IMR-90 (cell line): ENCODE measurements around the gene SLC9A9. TPM values are rescaled to one million over a fixed set of nuclear protein-coding genes. Genes with fewer than 3 reads are reported as not detected.

Experiments used
- ATAC-seq: fragments of 200-7000 bp; cut with Tn5 transposase; 2 replicates; pipeline ENCODE4 v1.9.1; 2020; ENCODE audit warnings: low read depth, mild to moderate bottlenecking, moderate library complexity
- BruUV-seq: library from RNA; stranded (reverse); fragments of 400-500 nt; replicated peaks from 2 replicates; lab custom pipeline; 2021; lab: Mats Ljungman, UMichigan
- CTCF ChIA-PET: fragments of 300-600 bp; formaldehyde crosslinking; extraction: SDS; loops from one replicate; lab custom pipeline; 2021; ENCODE audit warnings: antibody characterized with exemption; lab: Yijun Ruan, JAX
- POLR2A ChIA-PET: fragments of 300-600 bp; sonication (Branson Sonifier 250); formaldehyde crosslinking; loops from one replicate; lab custom pipeline; 2022; ENCODE audit warnings: antibody characterized with exemption; ENCODE audit not compliant: unreplicated experiment; lab: Charles Lee
- DNase-seq: peaks from one replicate; pipeline ENCODE4 v3.0.0; 2013
- H2AFZ ChIP-seq: replicated peaks from 2 replicates; pipeline ENCODE3; 2013; ENCODE audit warnings: low read length, mild to moderate bottlenecking; ENCODE audit not compliant: poor library complexity
- H2AK5ac ChIP-seq: 2 replicates; pipeline ENCODE4 v1.6.1; 2013; ENCODE audit warnings: low read depth, low read length, inconsistent platforms
- H2AK9ac ChIP-seq: replicated peaks from 2 replicates; pipeline ENCODE3; 2013; ENCODE audit warnings: mild to moderate bottlenecking, low read depth, low read length, moderate library complexity; ENCODE audit not compliant: poor library complexity
- H2BK120ac ChIP-seq: 2 replicates; pipeline ENCODE4 v1.6.1; 2013; ENCODE audit warnings: low read depth, low read length, inconsistent platforms
- H2BK15ac ChIP-seq: 3 replicates; pipeline ENCODE4 v1.6.1; 2013; ENCODE audit warnings: low read depth, low read length, inconsistent platforms
- H2BK20ac ChIP-seq: 2 replicates; pipeline ENCODE4 v1.6.1; 2013; ENCODE audit warnings: low read depth, mild to moderate bottlenecking, inconsistent platforms, low read length, moderate library complexity
- H2BK5ac ChIP-seq: 2 replicates; pipeline ENCODE4 v1.6.1; 2013; ENCODE audit warnings: mild to moderate bottlenecking, low read depth, low read length, inconsistent platforms; ENCODE audit not compliant: poor library complexity, severe bottlenecking
- H3K14ac ChIP-seq: replicated peaks from 2 replicates; pipeline ENCODE4 v1.6.1; 2013; ENCODE audit warnings: low read depth, low read length, inconsistent platforms
- H3K18ac ChIP-seq: 2 replicates; pipeline ENCODE4 v1.6.1; 2013; ENCODE audit warnings: low read depth, low read length, control low read depth
- H3K23ac ChIP-seq: 2 replicates; pipeline ENCODE4 v1.6.1; 2013; ENCODE audit warnings: low read depth, low read length, inconsistent platforms
- H3K27ac ChIP-seq: 2 replicates; pipeline ENCODE4 v1.5.1; 2013; ENCODE audit warnings: mild to moderate bottlenecking, control low read depth, low read length; ENCODE audit not compliant: insufficient read depth
- H3K27me3 ChIP-seq: 2 replicates; pipeline ENCODE4 v1.6.1; 2013; ENCODE audit warnings: low read length; ENCODE audit not compliant: control insufficient read depth, insufficient read depth
- H3K36me3 ChIP-seq: 2 replicates; pipeline ENCODE4 v1.6.1; 2013; ENCODE audit warnings: low read length, mixed read lengths; ENCODE audit not compliant: control insufficient read depth, insufficient read depth
- H3K4ac ChIP-seq: 2 replicates; pipeline ENCODE4 v1.6.1; 2013; ENCODE audit warnings: low read depth, low read length, inconsistent platforms
- H3K4me1 ChIP-seq: 2 replicates; pipeline ENCODE4 v1.6.1; 2013; ENCODE audit warnings: low read length, mixed read lengths; ENCODE audit not compliant: control insufficient read depth, insufficient read depth
- H3K4me2 ChIP-seq: 2 replicates; pipeline ENCODE4 v1.6.1; 2013; ENCODE audit warnings: low read depth, mild to moderate bottlenecking, control low read depth, low read length, moderate library complexity
- H3K4me3 ChIP-seq: 2 replicates; pipeline ENCODE4 v1.5.1; 2013; ENCODE audit warnings: low read depth, mild to moderate bottlenecking, control low read depth, low read length, moderate library complexity; ENCODE audit not compliant: insufficient read depth
- H3K56ac ChIP-seq: 2 replicates; pipeline ENCODE4 v1.6.1; 2013; ENCODE audit warnings: low read length, inconsistent platforms; ENCODE audit not compliant: insufficient read depth; ENCODE audit errors: extremely low read depth
- H3K79me1 ChIP-seq, 2 experiments: 2 replicates each; pipeline ENCODE4 v1.6.1; 2013; ENCODE audit warnings: low read length in 2 of 2, inconsistent platforms in 1 of 2, low read depth in 1 of 2
- H3K9ac ChIP-seq: 2 replicates; pipeline ENCODE4 v1.6.1; 2013; ENCODE audit warnings: low read depth, low read length, control low read depth
- H3K9me1 ChIP-seq: 2 replicates; pipeline ENCODE4 v1.6.1; 2013; ENCODE audit warnings: low read length, inconsistent platforms; ENCODE audit not compliant: insufficient read depth
- H3K9me3 ChIP-seq: 2 replicates; pipeline ENCODE4 v1.6.1; 2013; ENCODE audit warnings: low read length; ENCODE audit not compliant: control insufficient read depth, insufficient read depth
- H4K20me1 ChIP-seq: 2 replicates; pipeline ENCODE4 v1.6.1; 2013; ENCODE audit warnings: low read length, inconsistent platforms; ENCODE audit not compliant: insufficient read depth
- H4K5ac ChIP-seq: 2 replicates; pipeline ENCODE4 v1.6.1; 2013; ENCODE audit warnings: mild to moderate bottlenecking, low read depth, low read length, control low read depth
- H4K8ac ChIP-seq, 2 experiments: 2 replicates each; pipeline ENCODE4 v1.6.1; 2013; ENCODE audit warnings: low read depth in 2 of 2, low read length in 2 of 2, control low read depth in 1 of 2, inconsistent platforms in 1 of 2
- H4K91ac ChIP-seq: 2 replicates; pipeline ENCODE4 v1.6.1; 2013; ENCODE audit warnings: low read depth, low read length, inconsistent platforms; ENCODE audit not compliant: insufficient read depth
- BHLHE40 ChIP-seq: fragments of 150-350 bp; IDR thresholded peaks from 2 replicates; pipeline ENCODE4 v1.6.1; 2016; ENCODE audit warnings: mild to moderate bottlenecking, low read depth, low read length
- CEBPB ChIP-seq: IDR thresholded peaks from 2 replicates; pipeline ENCODE4 v1.6.1; 2012; ENCODE audit warnings: low read depth, low read length, improper control_type of control experiment
- CHD1 ChIP-seq: IDR thresholded peaks from 2 replicates; pipeline ENCODE4 v1.6.1; 2012; ENCODE audit warnings: low read depth, low read length, improper control_type of control experiment
- FOS ChIP-seq: fragments of 150-350 bp; IDR thresholded peaks from 2 replicates; pipeline ENCODE4 v1.6.1; 2016; ENCODE audit warnings: low read depth, low read length
- MAFK ChIP-seq: IDR thresholded peaks from 2 replicates; pipeline ENCODE4 v1.6.1; 2012; ENCODE audit warnings: low read depth, low read length, improper control_type of control experiment
- MAZ ChIP-seq: IDR thresholded peaks from 2 replicates; pipeline ENCODE4 v1.6.1; 2012; ENCODE audit warnings: low read depth, mild to moderate bottlenecking, low read length, improper control_type of control experiment, moderate library complexity, borderline replicate concordance
- MXI1 ChIP-seq: IDR thresholded peaks from 2 replicates; pipeline ENCODE4 v1.6.1; 2012; ENCODE audit warnings: low read depth, mild to moderate bottlenecking, low read length, moderate library complexity, borderline replicate concordance
- NFE2L2 ChIP-seq: fragments of 150-350 bp; IDR thresholded peaks from 2 replicates; pipeline ENCODE4 v1.6.1; 2016; ENCODE audit warnings: low read depth, mild to moderate bottlenecking, low read length
- POLR2A ChIP-seq: IDR thresholded peaks from 2 replicates; pipeline ENCODE4 v1.6.1; 2012; ENCODE audit warnings: mild to moderate bottlenecking, low read depth, low read length
- RAD21 ChIP-seq: IDR thresholded peaks from 2 replicates; pipeline ENCODE4 v1.6.1; 2012; ENCODE audit warnings: low read length, improper control_type of control experiment
- RCOR1 ChIP-seq: IDR thresholded peaks from 2 replicates; pipeline ENCODE4 v1.6.1; 2012; ENCODE audit warnings: mild to moderate bottlenecking, low read length, improper control_type of control experiment; ENCODE audit not compliant: insufficient replicate concordance
- RFX5 ChIP-seq: IDR thresholded peaks from 2 replicates; pipeline ENCODE4 v1.8.0; 2012; ENCODE audit warnings: low read depth, mild to moderate bottlenecking, low read length, moderate library complexity
- SMC3 ChIP-seq: fragments of 150-350 bp; IDR thresholded peaks from 2 replicates; pipeline ENCODE4 v1.6.1; 2016; ENCODE audit warnings: low read depth, mild to moderate bottlenecking, antibody characterized with exemption, low read length, moderate library complexity
- WGBS, 2 experiments: methylation state at CpG; one replicate each; pipeline versions ENCODE4 v1.1.5 to v1.1.7; 2013; ENCODE audit warnings: missing lambda C conversion rate in 2 of 2; ENCODE audit not compliant: insufficient read length in 1 of 2; ENCODE audit errors: extremely low coverage in 2 of 2; 5-methylcytosine and 5-hydroxymethylcytosine counted together
- dilution Hi-C: fragments of 300-500 bp; cut with HindIII; formaldehyde crosslinking; loops from one replicate; pipeline ENCODE4 v1.14.3; 2018; ENCODE audit warnings: low sequenced_read_pairs; ENCODE audit not compliant: unreplicated experiment
- in situ Hi-C: fragments of 300-500 bp; cut with MboI; formaldehyde crosslinking; loops from 3 replicates; pipeline ENCODE4 v1.14.3; 2019; ENCODE audit warnings: low sequenced_read_pairs, inconsistent platforms, mixed read lengths
- intact Hi-C: fragments of 100-400 bp; cut with micrococcal nuclease; formaldehyde crosslinking; loops from 2 replicates; pipeline ENCODE4 v1.10.0; 2022
- polyA plus RNA-seq, 3 experiments: library from polyadenylated mRNA; depleted of rRNA; stranded (reverse); fragments of >200 nt; gene quantifications; 2 replicates each; pipeline ENCODE4 v1.2.3, GENCODE V29; 2012; ENCODE audit warnings: low replicate concordance in 1 of 3
- total RNA-seq: library from RNA; depleted of rRNA; stranded (reverse); fragments of >200 nt; gene quantifications from 2 replicates; pipeline ENCODE4 v1.2.3, GENCODE V29; 2012
- TF ChIP-seq, protein P1 (sequence below): fragments of 150-350 bp; IDR thresholded peaks from 2 replicates; pipeline ENCODE4 v1.6.1; 2017; ENCODE audit warnings: mild to moderate bottlenecking, antibody characterized with exemption, low read length, low read depth
- TF ChIP-seq, protein P2 (sequence below): fragments of 150-350 bp; IDR thresholded peaks from 2 replicates; pipeline ENCODE4 v1.6.1; 2016; ENCODE audit warnings: low read depth, mild to moderate bottlenecking, low read length, moderate library complexity, borderline replicate concordance
- TF ChIP-seq, protein P3 (sequence below): conservative IDR thresholded peaks from 2 replicates; pipeline ENCODE4 v1.5.1; 2012; ENCODE audit warnings: mild to moderate bottlenecking, low read depth, low read length, improper control_type of control experiment

Gene SLC9A9
- total and polyA plus RNA-seq, 2 of the 4 experiments (the other 2 are of a cell fraction): 1.4 to 2.3 TPM

DNA sequence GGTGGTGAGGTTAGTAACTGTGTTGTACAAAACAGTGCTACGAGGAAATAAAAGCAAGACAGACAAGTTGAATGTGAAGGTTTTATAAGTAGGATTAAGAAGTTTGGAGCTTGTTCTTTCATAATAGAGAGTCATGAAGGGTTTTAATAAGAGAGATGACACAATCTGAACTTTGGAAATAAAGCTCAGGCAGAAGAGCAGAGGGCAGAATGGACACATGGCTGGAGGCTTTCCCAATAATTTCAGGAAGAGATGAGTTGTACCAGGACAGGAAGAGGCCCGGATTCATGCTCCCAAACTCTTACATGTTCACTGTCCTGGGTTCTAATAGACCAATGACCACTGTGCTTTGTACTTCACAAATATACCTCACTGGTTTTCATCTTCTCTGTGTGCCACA is 194.8 kb downstream of the SLC9A9 start:
- H2BK15ac ChIP-seq: no peak overlapping the region
- no TSS peak for BruUV-seq
- H3K18ac ChIP-seq: no peak overlapping the region
- no peaks in the 10 kb centered on the region for H3K79me1 ChIP-seq
- no peak overlapping the region for H2AK5ac ChIP-seq
- no peak overlapping the region for H2BK5ac ChIP-seq
- no peak for TF ChIP-seq MXI1
- no peak for TF ChIP-seq MAFK
- TF ChIP-seq BHLHE40: no peak
- TF ChIP-seq, protein P1, sequence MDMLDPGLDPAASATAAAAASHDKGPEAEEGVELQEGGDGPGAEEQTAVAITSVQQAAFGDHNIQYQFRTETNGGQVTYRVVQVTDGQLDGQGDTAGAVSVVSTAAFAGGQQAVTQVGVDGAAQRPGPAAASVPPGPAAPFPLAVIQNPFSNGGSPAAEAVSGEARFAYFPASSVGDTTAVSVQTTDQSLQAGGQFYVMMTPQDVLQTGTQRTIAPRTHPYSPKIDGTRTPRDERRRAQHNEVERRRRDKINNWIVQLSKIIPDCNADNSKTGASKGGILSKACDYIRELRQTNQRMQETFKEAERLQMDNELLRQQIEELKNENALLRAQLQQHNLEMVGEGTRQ: no peak
- no peak for TF ChIP-seq FOS
- TF ChIP-seq, protein P2, sequence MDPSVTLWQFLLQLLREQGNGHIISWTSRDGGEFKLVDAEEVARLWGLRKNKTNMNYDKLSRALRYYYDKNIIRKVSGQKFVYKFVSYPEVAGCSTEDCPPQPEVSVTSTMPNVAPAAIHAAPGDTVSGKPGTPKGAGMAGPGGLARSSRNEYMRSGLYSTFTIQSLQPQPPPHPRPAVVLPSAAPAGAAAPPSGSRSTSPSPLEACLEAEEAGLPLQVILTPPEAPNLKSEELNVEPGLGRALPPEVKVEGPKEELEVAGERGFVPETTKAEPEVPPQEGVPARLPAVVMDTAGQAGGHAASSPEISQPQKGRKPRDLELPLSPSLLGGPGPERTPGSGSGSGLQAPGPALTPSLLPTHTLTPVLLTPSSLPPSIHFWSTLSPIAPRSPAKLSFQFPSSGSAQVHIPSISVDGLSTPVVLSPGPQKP: no peak
- no peak for TF ChIP-seq RAD21
- TF ChIP-seq RCOR1: no peak
- TF ChIP-seq CHD1: no peak
- TF ChIP-seq SMC3: no peak
- no peak for TF ChIP-seq MAZ
- no peak for TF ChIP-seq CEBPB
- no peak for TF ChIP-seq NFE2L2
- TF ChIP-seq, protein P3, sequence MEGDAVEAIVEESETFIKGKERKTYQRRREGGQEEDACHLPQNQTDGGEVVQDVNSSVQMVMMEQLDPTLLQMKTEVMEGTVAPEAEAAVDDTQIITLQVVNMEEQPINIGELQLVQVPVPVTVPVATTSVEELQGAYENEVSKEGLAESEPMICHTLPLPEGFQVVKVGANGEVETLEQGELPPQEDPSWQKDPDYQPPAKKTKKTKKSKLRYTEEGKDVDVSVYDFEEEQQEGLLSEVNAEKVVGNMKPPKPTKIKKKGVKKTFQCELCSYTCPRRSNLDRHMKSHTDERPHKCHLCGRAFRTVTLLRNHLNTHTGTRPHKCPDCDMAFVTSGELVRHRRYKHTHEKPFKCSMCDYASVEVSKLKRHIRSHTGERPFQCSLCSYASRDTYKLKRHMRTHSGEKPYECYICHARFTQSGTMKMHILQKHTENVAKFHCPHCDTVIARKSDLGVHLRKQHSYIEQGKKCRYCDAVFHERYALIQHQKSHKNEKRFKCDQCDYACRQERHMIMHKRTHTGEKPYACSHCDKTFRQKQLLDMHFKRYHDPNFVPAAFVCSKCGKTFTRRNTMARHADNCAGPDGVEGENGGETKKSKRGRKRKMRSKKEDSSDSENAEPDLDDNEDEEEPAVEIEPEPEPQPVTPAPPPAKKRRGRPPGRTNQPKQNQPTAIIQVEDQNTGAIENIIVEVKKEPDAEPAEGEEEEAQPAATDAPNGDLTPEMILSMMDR: no peak
- TF ChIP-seq POLR2A: no peak
- no peak for TF ChIP-seq RFX5
- ChIA-PET POLR2A (no interaction called here), CTCF (no interaction called here)
- H4K20me1 ChIP-seq: no peaks in the 10 kb centered on the region
- no peak overlapping the region for H3K4me3 ChIP-seq
- no peak overlapping the region for H3K23ac ChIP-seq
- WGBS, 2 experiments: 67% methylated on average over 1 of the region's 2 CpGs; no CpG with 5 or more reads in 1 of the 2 experiments
- ATAC-seq: no peak
- no peak overlapping the region for H3K56ac ChIP-seq
- H2AFZ ChIP-seq: no peak overlapping the region
- no peak overlapping the region for H3K9ac ChIP-seq
- intact Hi-C loops (no loop called here), in situ Hi-C loops (loop anchor here (10.0 kb wide), 1 partner anchor 549 kb away; no protein-coding TSS in a partner anchor), dilution Hi-C loops (no loop called here)
- H2AK9ac ChIP-seq: no peak overlapping the region
- H3K9me1 ChIP-seq: no peaks in the 10 kb centered on the region
- H3K14ac ChIP-seq: no peak overlapping the region
- H3K4me2 ChIP-seq: no peak overlapping the region
- no peak overlapping the region for H4K8ac ChIP-seq
- no peaks in the 10 kb centered on the region for H3K27me3 ChIP-seq
- no peak overlapping the region for H4K5ac ChIP-seq
- no peaks in the 10 kb centered on the region for H3K9me3 ChIP-seq
- DNase-seq: no peak
- no peak overlapping the region for H3K27ac ChIP-seq
- H2BK20ac ChIP-seq: no peak overlapping the region
- H2BK120ac ChIP-seq: no peak overlapping the region
- no peak overlapping the region for H4K91ac ChIP-seq
- no peaks in the 10 kb centered on the region for H3K36me3 ChIP-seq
- no peaks in the 10 kb centered on the region for H3K4me1 ChIP-seq
- H3K4ac ChIP-seq: no peak overlapping the region
